ENCODE measurements around the gene CAMK2N2. TPM values are rescaled to one million over a fixed set of nuclear protein-coding genes. Genes with fewer than 3 reads are reported as not detected.

The CAMK2N2 gene
- total RNA-seq, 1 experiment from 2014 or later = 0.66 TPM

DNA sequence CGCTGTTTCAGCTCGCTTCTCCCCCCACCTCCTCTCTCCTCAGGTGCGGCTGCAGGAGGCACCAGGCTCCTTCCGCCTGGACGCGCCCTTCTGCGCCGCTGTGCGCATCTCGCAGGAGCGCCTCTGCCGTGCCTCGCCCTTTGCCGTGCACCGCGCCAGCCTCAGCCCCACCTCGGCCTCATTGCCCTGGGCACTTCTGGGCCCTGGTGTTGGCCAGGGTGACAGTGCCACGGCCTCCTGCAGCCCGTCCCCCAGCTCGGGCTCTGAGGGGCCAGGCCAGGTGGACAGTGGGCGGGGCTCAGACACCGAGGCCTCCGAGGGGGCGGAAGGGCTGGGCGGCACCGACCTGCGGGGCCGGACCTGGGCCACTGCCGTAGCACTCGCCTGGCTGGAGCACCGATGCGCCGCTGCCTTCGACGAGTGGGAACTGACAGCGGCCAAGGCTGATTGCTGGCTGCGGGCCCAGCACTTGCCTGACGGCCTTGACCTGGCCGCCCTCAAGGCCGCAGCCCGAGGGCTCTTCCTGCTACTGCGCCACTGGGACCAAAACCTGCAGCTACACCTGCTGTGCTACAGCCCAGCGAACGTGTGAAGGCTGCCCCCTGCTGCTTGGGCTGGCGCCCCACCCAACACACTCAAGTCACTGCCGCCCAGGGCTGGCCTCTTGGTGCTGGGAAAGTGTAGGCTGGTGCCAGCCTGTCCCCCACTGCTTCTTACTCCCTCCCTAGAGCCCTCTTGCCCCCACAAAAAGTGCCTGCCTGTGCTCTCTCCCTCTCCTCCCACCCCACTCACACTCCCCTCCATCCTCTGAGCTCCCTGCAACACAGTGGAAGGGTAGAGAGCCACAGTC lies 19.7 kb downstream of the CAMK2N2 start:
- H3K27me3 ChIP-seq (replicated peaks; ENCODE audit: control insufficient read depth, insufficient read depth, low read length) = no peaks in the 10 kb centered on the region
- H3K4me1 ChIP-seq = no peaks in the 10 kb centered on the region
- Mint-ChIP-seq H3K27ac (ENCODE audit: unreplicated experiment) (no peak overlapping the region), H3K9me3 (ENCODE audit: unreplicated experiment) (no peaks in the 10 kb centered on the region), H3K4me3 (ENCODE audit: unreplicated experiment) (no peak overlapping the region), H3K36me3 (ENCODE audit: insufficient read depth, unreplicated experiment) (peaks cover 28% of the 10 kb centered on the region), H3K4me1 (ENCODE audit: low read depth, unreplicated experiment) (no peaks in the 10 kb centered on the region), H3K27me3 (ENCODE audit: insufficient read depth, unreplicated experiment) (no peaks in the 10 kb centered on the region)
- DNase-seq = peak in 1 of 2 experiments; percentile 48
- H3K9me3 ChIP-seq = no peaks in the 10 kb centered on the region
- BruUV-seq (replicated peaks) = no TSS peak
- POLR2A ChIA-PET = no interaction called here
- CTCF ChIA-PET = no interaction called here
- H3K36me3 ChIP-seq (ENCODE audit: control insufficient read depth, insufficient read depth, low read length) = no peaks in the 10 kb centered on the region; the same call in 1 of the 2 replicates
- TF ChIP-seq, protein P1, sequence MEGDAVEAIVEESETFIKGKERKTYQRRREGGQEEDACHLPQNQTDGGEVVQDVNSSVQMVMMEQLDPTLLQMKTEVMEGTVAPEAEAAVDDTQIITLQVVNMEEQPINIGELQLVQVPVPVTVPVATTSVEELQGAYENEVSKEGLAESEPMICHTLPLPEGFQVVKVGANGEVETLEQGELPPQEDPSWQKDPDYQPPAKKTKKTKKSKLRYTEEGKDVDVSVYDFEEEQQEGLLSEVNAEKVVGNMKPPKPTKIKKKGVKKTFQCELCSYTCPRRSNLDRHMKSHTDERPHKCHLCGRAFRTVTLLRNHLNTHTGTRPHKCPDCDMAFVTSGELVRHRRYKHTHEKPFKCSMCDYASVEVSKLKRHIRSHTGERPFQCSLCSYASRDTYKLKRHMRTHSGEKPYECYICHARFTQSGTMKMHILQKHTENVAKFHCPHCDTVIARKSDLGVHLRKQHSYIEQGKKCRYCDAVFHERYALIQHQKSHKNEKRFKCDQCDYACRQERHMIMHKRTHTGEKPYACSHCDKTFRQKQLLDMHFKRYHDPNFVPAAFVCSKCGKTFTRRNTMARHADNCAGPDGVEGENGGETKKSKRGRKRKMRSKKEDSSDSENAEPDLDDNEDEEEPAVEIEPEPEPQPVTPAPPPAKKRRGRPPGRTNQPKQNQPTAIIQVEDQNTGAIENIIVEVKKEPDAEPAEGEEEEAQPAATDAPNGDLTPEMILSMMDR (IDR thresholded peaks at IDR 0.05; ENCODE audit: insufficient read depth in 1 of 2, low read depth in 1 of 2, low read length in 1 of 2, severe bottlenecking in 1 of 2, unreplicated experiment in 1 of 2) = peak; percentile 11 to 35
- no peak overlapping the region for H3K4me3 ChIP-seq (ENCODE audit: low read depth, low read length)
- intact Hi-C loops (cut with micrococcal nuclease; ENCODE audit: unreplicated experiment) = no loop called here

DNA sequence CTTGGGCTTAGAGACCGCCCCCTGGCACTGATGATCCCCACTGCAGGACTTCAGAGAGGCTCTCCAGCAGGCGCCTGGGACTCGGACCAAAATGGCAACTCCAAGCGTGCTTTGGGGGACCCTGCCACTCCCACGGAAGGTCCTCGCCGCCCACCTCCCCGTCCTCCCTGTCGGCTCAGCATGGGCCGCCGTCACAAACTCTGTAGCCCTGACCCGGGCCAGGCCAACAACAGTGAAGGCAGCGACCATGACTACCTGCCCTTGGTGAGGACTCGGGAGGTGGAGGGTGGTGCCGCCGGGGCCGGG lies 20.3 kb downstream of the CAMK2N2 start:
- peaks cover 28% of the 10 kb centered on the region for H3K36me3 Mint-ChIP-seq (ENCODE audit: insufficient read depth, unreplicated experiment)
- H3K27me3 Mint-ChIP-seq (ENCODE audit: insufficient read depth, unreplicated experiment) = no peaks in the 10 kb centered on the region
- no peaks in the 10 kb centered on the region for H3K9me3 Mint-ChIP-seq (ENCODE audit: unreplicated experiment)
- H3K4me1 ChIP-seq = no peaks in the 10 kb centered on the region
- TF ChIP-seq, protein P1 (IDR thresholded peaks at IDR 0.05; ENCODE audit: insufficient read depth in 1 of 2, low read depth in 1 of 2, low read length in 1 of 2, severe bottlenecking in 1 of 2, unreplicated experiment in 1 of 2) = no peak
- H3K27me3 ChIP-seq (replicated peaks; ENCODE audit: control insufficient read depth, insufficient read depth, low read length) = no peaks in the 10 kb centered on the region
- CTCF ChIA-PET = interaction anchor here (1.4 kb wide), 1 partner anchor 14 kb away, joined by 10 read pairs; no protein-coding TSS in a partner anchor
- no peak overlapping the region for H3K27ac Mint-ChIP-seq (ENCODE audit: unreplicated experiment)
- no peak overlapping the region for H3K4me3 Mint-ChIP-seq (ENCODE audit: unreplicated experiment)
- no peaks in the 10 kb centered on the region for H3K9me3 ChIP-seq
- H3K36me3 ChIP-seq (ENCODE audit: control insufficient read depth, insufficient read depth, low read length) = no peaks in the 10 kb centered on the region; the same call in 1 of the 2 replicates
- POLR2A ChIA-PET = no interaction called here
- no peaks in the 10 kb centered on the region for H3K4me1 Mint-ChIP-seq (ENCODE audit: low read depth, unreplicated experiment)
- H3K4me3 ChIP-seq (ENCODE audit: low read depth, low read length) = no peak overlapping the region
- intact Hi-C loops (cut with micrococcal nuclease; ENCODE audit: unreplicated experiment) = no loop called here
- no TSS peak for BruUV-seq (replicated peaks)
- DNase-seq = no peak

DNA sequence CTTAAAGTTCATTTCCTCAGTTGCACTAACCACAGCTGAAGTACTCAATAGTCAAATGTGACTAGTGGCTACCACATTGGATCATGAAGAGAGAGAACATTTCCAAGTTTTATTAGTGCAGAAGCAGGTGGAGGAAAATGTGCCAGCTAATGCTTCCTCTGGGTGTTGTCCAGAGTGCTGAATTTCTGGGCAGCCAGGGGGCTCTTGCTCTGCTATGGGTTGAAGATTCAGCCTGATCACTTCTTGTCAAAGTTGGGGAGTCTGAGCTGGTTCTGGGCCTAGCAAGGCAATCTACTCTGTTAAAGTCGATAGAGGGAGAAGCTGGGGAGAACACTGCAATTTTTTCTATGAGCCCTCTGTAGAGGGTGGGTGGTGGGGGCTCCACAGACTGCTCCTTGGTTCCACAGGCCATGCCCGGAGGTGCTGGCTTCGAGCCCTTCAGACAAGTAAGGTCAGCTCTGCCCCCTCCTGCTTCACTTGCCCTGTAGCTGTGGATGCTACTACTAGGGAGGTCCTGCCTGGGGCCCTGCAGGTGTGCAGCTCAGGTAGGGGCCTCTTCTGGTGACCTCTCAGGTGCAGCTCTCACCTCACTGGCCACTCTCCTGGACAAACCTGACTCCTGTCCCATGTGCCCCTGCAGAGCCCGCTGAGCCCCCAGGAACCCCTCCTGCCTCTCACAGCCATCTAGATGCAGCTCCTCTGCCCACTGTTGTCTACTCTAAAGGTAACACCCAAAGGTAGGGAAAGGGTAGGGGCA lies 20.8 kb downstream of the CAMK2N2 start:
- no TSS peak for BruUV-seq (replicated peaks)
- Mint-ChIP-seq H3K4me1 (ENCODE audit: low read depth, unreplicated experiment) (no peaks in the 10 kb centered on the region), H3K27ac (ENCODE audit: unreplicated experiment) (no peak overlapping the region), H3K27me3 (ENCODE audit: insufficient read depth, unreplicated experiment) (no peaks in the 10 kb centered on the region), H3K36me3 (ENCODE audit: insufficient read depth, unreplicated experiment) (peaks cover 28% of the 10 kb centered on the region), H3K4me3 (ENCODE audit: unreplicated experiment) (no peak overlapping the region), H3K9me3 (ENCODE audit: unreplicated experiment) (no peaks in the 10 kb centered on the region)
- ChIA-PET POLR2A (no interaction called here), CTCF (interaction anchor here (0.6 to 1.4 kb wide), 3 partner anchors 9 to 1056 kb away, joined by 3 to 10 read pairs (median 4); partner anchors contain the start of gene EEF1AKMT4)
- peak in 1 of 2 experiments; percentile 54 for DNase-seq
- Histone ChIP-seq H3K4me3 (ENCODE audit: low read depth, low read length) (no peak overlapping the region), H3K27me3 (replicated peaks; ENCODE audit: control insufficient read depth, insufficient read depth, low read length) (no peaks in the 10 kb centered on the region), H3K9me3 (no peaks in the 10 kb centered on the region), H3K36me3 (ENCODE audit: control insufficient read depth, insufficient read depth, low read length) (no peaks in the 10 kb centered on the region; the same call in 1 of the 2 replicates), H3K4me1 (no peaks in the 10 kb centered on the region)
- TF ChIP-seq, protein P1 (IDR thresholded peaks at IDR 0.05; ENCODE audit: insufficient read depth in 1 of 2, low read depth in 1 of 2, low read length in 1 of 2, severe bottlenecking in 1 of 2, unreplicated experiment in 1 of 2) = no peak
- intact Hi-C loops (cut with micrococcal nuclease; ENCODE audit: unreplicated experiment) = no loop called here

Measured in Caco-2 (cell line).